ENCODE measurements around the gene PLEKHH3. TPM values are rescaled to one million over a fixed set of nuclear protein-coding genes. Genes with fewer than 3 reads are reported as not detected.
A peak's percentile ranks its signal among the peaks of the same experiment; 100 is the strongest.
"Not testable (repeated sequence)": the region's sequence is repeated elsewhere in the genome, so short reads cannot be mapped to it uniquely, and the experiment has no call there.

Gene PLEKHH3
- total RNA-seq, 1 experiment from 2014 or later = 66.3 TPM

DNA sequence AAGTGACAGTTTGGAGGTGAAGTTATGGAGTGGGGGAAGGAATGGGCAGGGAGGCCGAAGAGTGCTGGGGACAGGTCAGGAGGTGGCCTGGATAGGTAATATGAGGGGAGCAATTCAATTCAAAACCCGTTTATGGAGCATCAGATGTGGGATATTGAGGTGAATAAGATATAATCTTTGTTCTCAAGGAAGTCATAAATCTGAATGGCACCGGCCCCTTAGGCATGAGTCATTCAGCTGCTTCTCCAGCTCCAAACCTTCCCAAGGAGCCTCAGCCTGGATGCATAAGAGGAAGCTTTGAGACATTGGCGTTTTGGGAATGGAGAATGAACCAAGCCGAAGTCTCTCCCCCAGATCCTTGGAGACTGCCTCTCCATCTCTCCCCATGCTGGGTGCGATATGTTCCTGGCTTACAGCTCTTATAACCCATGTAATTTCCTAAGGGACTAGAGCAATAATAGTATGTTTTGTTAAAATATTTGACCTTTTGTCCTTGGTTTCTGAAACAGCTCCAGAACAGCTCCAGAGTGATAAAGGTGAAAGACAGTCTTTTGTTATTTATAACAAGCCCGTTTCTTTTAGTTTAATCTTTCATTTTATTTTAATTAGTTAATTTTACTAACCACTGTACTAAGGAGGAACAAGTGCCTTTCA is 16.0 kb downstream of the PLEKHH3 start (continued):
- peak; percentile 6 for TF ChIP-seq TCF7L2 (IDR thresholded peaks at IDR 0.05; ENCODE audit: borderline replicate concordance, extremely low read depth, insufficient read depth, insufficient read length)
- TF ChIP-seq ATF3 (IDR thresholded peaks at IDR 0.05) = no peak
- TF ChIP-seq EGR1 (IDR thresholded peaks at IDR 0.05; ENCODE audit: low read depth) = no peak
- TF ChIP-seq EZH2phosphoT487 (IDR thresholded peaks at IDR 0.05; ENCODE audit: borderline replicate concordance) = no peak
- TF ChIP-seq POLR2A (IDR thresholded peaks at IDR 0.05; ENCODE audit: borderline replicate concordance, extremely low read depth, insufficient read depth, insufficient read length) = no peak
- TF ChIP-seq SIN3A (IDR thresholded peaks at IDR 0.05; ENCODE audit: low read depth) = no peak
- peak; percentile 75 for TF ChIP-seq FOSL1 (IDR thresholded peaks at IDR 0.05; ENCODE audit: low read depth)

DNA sequence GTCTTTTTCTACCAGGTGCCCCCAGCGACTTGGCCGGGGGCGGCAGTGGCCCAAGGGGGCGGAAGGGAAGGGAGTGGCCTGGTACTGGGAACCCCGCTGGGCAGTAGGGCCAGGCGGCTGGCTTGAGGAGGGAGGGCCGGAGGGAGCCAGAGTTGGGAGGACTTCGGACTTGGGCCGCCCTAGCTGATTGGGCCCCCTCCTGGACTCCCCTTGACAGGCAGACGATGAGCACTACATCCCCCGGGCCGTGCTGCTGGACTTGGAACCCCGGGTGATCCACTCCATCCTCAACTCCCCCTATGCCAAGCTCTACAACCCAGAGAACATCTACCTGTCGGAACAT is 16.9 kb downstream of the PLEKHH3 start:
- ChIA-PET RAD21 (ENCODE audit: low non-redundant PET in 1 of 2, low total read pairs in 2 of 2, uncharacterized antibody in 2 of 2, unreplicated experiment in 2 of 2) (interaction anchor here in 1 of 2 experiments (1.2 kb wide), 1 partner anchor 8 kb away, joined by 3 read pairs; no protein-coding TSS in a partner anchor), POLR2A (interaction anchor here (1.0 to 2.7 kb wide), 4 partner anchors 8 to 36 kb away, joined by 3 to 7 read pairs (median 4); partner anchors contain the start of gene PLEKHH3), CTCF (interaction anchor here (1.2 to 2.5 kb wide), 6 partner anchors 14 to 112 kb away, joined by 3 to 9 read pairs (median 4); partner anchors contain the start of genes PLEKHH3, RETREG3 and TUBG1)
- H2AFZ ChIP-seq (ENCODE audit: low read depth, low read length, poor library complexity, severe bottlenecking); H3K9me3 ChIP-seq (ENCODE audit: control insufficient read depth in 1 of 2, insufficient read depth in 1 of 2, low read depth in 1 of 2, low read length in 2 of 2); DNase-seq (ENCODE audit: low read depth, low spot score); H3K9me2 ChIP-seq (ENCODE audit: insufficient read depth); BruUV-seq (replicated peaks); H4K20me1 ChIP-seq (ENCODE audit: insufficient read depth); H3K79me2 ChIP-seq (ENCODE audit: insufficient read depth, low read length); H3K27me3 ChIP-seq (ENCODE audit: insufficient read depth, low read length); H3K36me3 ChIP-seq (ENCODE audit: control insufficient read depth in 1 of 2, insufficient read depth in 2 of 2, low read length in 2 of 2): not testable (repeated sequence)
- Histone ChIP-seq H3K4me3 (replicated peaks in 1 of 2; ENCODE audit: low read depth in 1 of 2, low read length in 2 of 2) (peak overlapping the region; percentile 74 to 76), H3K4me2 (ENCODE audit: low read length) (peak overlapping the region; percentile 96), H3K9ac (ENCODE audit: low read length) (peak overlapping the region; percentile 71), H3K27ac (ENCODE audit: low read depth, low read length) (peak overlapping the region; percentile 92), H3K4me1 (ENCODE audit: control insufficient read depth in 1 of 2, insufficient read depth in 2 of 2, low read length in 2 of 2) (peaks cover 20 to 43% of the 10 kb centered on the region in 2 experiments)
- peak; percentile 49 for ATAC-seq
- intact Hi-C loops (cut with micrococcal nuclease) = loop anchor here (5.0 kb wide), 1 partner anchor 38 kb away; no protein-coding TSS in a partner anchor

Data from HCT116 (cell line).